IMR-90 (cell line): ENCODE results near the gene LCN2. TPM values are rescaled to one million over a fixed set of nuclear protein-coding genes. Genes with fewer than 3 reads are reported as not detected.

Experiments used
- ATAC-seq: fragments of 200-7000 bp; cut with Tn5 transposase; 2 replicates; pipeline ENCODE4 v1.9.1; 2020; ENCODE audit warnings: low read depth, mild to moderate bottlenecking, moderate library complexity
- BruUV-seq: library from RNA; stranded (reverse); fragments of 400-500 nt; replicated peaks from 2 replicates; lab custom pipeline; 2021; lab: Mats Ljungman, UMichigan
- CTCF ChIA-PET: fragments of 300-600 bp; formaldehyde crosslinking; extraction: SDS; loops from one replicate; lab custom pipeline; 2021; ENCODE audit warnings: antibody characterized with exemption; lab: Yijun Ruan, JAX
- POLR2A ChIA-PET: fragments of 300-600 bp; sonication (Branson Sonifier 250); formaldehyde crosslinking; loops from one replicate; lab custom pipeline; 2022; ENCODE audit warnings: antibody characterized with exemption; ENCODE audit not compliant: unreplicated experiment; lab: Charles Lee
- DNase-seq: peaks from one replicate; pipeline ENCODE4 v3.0.0; 2013
- H2AFZ ChIP-seq: replicated peaks from 2 replicates; pipeline ENCODE3; 2013; ENCODE audit warnings: low read length, mild to moderate bottlenecking; ENCODE audit not compliant: poor library complexity
- H2AK5ac ChIP-seq: 2 replicates; pipeline ENCODE4 v1.6.1; 2013; ENCODE audit warnings: low read depth, low read length, inconsistent platforms
- H2AK9ac ChIP-seq: replicated peaks from 2 replicates; pipeline ENCODE3; 2013; ENCODE audit warnings: mild to moderate bottlenecking, low read depth, low read length, moderate library complexity; ENCODE audit not compliant: poor library complexity
- H2BK120ac ChIP-seq: 2 replicates; pipeline ENCODE4 v1.6.1; 2013; ENCODE audit warnings: low read depth, low read length, inconsistent platforms
- H2BK15ac ChIP-seq: 3 replicates; pipeline ENCODE4 v1.6.1; 2013; ENCODE audit warnings: low read depth, low read length, inconsistent platforms
- H2BK20ac ChIP-seq: 2 replicates; pipeline ENCODE4 v1.6.1; 2013; ENCODE audit warnings: low read depth, mild to moderate bottlenecking, inconsistent platforms, low read length, moderate library complexity
- H2BK5ac ChIP-seq: 2 replicates; pipeline ENCODE4 v1.6.1; 2013; ENCODE audit warnings: mild to moderate bottlenecking, low read depth, low read length, inconsistent platforms; ENCODE audit not compliant: poor library complexity, severe bottlenecking
- H3K14ac ChIP-seq: replicated peaks from 2 replicates; pipeline ENCODE4 v1.6.1; 2013; ENCODE audit warnings: low read depth, low read length, inconsistent platforms
- H3K18ac ChIP-seq: 2 replicates; pipeline ENCODE4 v1.6.1; 2013; ENCODE audit warnings: low read depth, low read length, control low read depth
- H3K23ac ChIP-seq: 2 replicates; pipeline ENCODE4 v1.6.1; 2013; ENCODE audit warnings: low read depth, low read length, inconsistent platforms
- H3K27ac ChIP-seq: 2 replicates; pipeline ENCODE4 v1.5.1; 2013; ENCODE audit warnings: mild to moderate bottlenecking, control low read depth, low read length; ENCODE audit not compliant: insufficient read depth
- H3K27me3 ChIP-seq: 2 replicates; pipeline ENCODE4 v1.6.1; 2013; ENCODE audit warnings: low read length; ENCODE audit not compliant: control insufficient read depth, insufficient read depth
- H3K36me3 ChIP-seq: 2 replicates; pipeline ENCODE4 v1.6.1; 2013; ENCODE audit warnings: low read length, mixed read lengths; ENCODE audit not compliant: control insufficient read depth, insufficient read depth
- H3K4ac ChIP-seq: 2 replicates; pipeline ENCODE4 v1.6.1; 2013; ENCODE audit warnings: low read depth, low read length, inconsistent platforms
- H3K4me1 ChIP-seq: 2 replicates; pipeline ENCODE4 v1.6.1; 2013; ENCODE audit warnings: low read length, mixed read lengths; ENCODE audit not compliant: control insufficient read depth, insufficient read depth
- H3K4me2 ChIP-seq: 2 replicates; pipeline ENCODE4 v1.6.1; 2013; ENCODE audit warnings: low read depth, mild to moderate bottlenecking, control low read depth, low read length, moderate library complexity
- H3K4me3 ChIP-seq: 2 replicates; pipeline ENCODE4 v1.5.1; 2013; ENCODE audit warnings: low read depth, mild to moderate bottlenecking, control low read depth, low read length, moderate library complexity; ENCODE audit not compliant: insufficient read depth
- H3K56ac ChIP-seq: 2 replicates; pipeline ENCODE4 v1.6.1; 2013; ENCODE audit warnings: low read length, inconsistent platforms; ENCODE audit not compliant: insufficient read depth; ENCODE audit errors: extremely low read depth
- H3K79me1 ChIP-seq, 2 experiments: 2 replicates each; pipeline ENCODE4 v1.6.1; 2013; ENCODE audit warnings: low read length in 2 of 2, inconsistent platforms in 1 of 2, low read depth in 1 of 2
- H3K9ac ChIP-seq: 2 replicates; pipeline ENCODE4 v1.6.1; 2013; ENCODE audit warnings: low read depth, low read length, control low read depth
- H3K9me1 ChIP-seq: 2 replicates; pipeline ENCODE4 v1.6.1; 2013; ENCODE audit warnings: low read length, inconsistent platforms; ENCODE audit not compliant: insufficient read depth
- H3K9me3 ChIP-seq: 2 replicates; pipeline ENCODE4 v1.6.1; 2013; ENCODE audit warnings: low read length; ENCODE audit not compliant: control insufficient read depth, insufficient read depth
- H4K20me1 ChIP-seq: 2 replicates; pipeline ENCODE4 v1.6.1; 2013; ENCODE audit warnings: low read length, inconsistent platforms; ENCODE audit not compliant: insufficient read depth
- H4K5ac ChIP-seq: 2 replicates; pipeline ENCODE4 v1.6.1; 2013; ENCODE audit warnings: mild to moderate bottlenecking, low read depth, low read length, control low read depth
- H4K8ac ChIP-seq, 2 experiments: 2 replicates each; pipeline ENCODE4 v1.6.1; 2013; ENCODE audit warnings: low read depth in 2 of 2, low read length in 2 of 2, control low read depth in 1 of 2, inconsistent platforms in 1 of 2
- H4K91ac ChIP-seq: 2 replicates; pipeline ENCODE4 v1.6.1; 2013; ENCODE audit warnings: low read depth, low read length, inconsistent platforms; ENCODE audit not compliant: insufficient read depth
- CEBPB ChIP-seq: IDR thresholded peaks from 2 replicates; pipeline ENCODE4 v1.6.1; 2012; ENCODE audit warnings: low read depth, low read length, improper control_type of control experiment
- CHD1 ChIP-seq: IDR thresholded peaks from 2 replicates; pipeline ENCODE4 v1.6.1; 2012; ENCODE audit warnings: low read depth, low read length, improper control_type of control experiment
- CTCF ChIP-seq: conservative IDR thresholded peaks from 2 replicates; pipeline ENCODE4 v1.5.1; 2012; ENCODE audit warnings: mild to moderate bottlenecking, low read depth, low read length, improper control_type of control experiment
- ELK1 ChIP-seq: fragments of 150-350 bp; IDR thresholded peaks from 2 replicates; pipeline ENCODE4 v1.6.1; 2016; ENCODE audit warnings: low read depth, mild to moderate bottlenecking, low read length, moderate library complexity, borderline replicate concordance
- MAFK ChIP-seq: IDR thresholded peaks from 2 replicates; pipeline ENCODE4 v1.6.1; 2012; ENCODE audit warnings: low read depth, low read length, improper control_type of control experiment
- MAZ ChIP-seq: IDR thresholded peaks from 2 replicates; pipeline ENCODE4 v1.6.1; 2012; ENCODE audit warnings: low read depth, mild to moderate bottlenecking, low read length, improper control_type of control experiment, moderate library complexity, borderline replicate concordance
- NFE2L2 ChIP-seq: fragments of 150-350 bp; IDR thresholded peaks from 2 replicates; pipeline ENCODE4 v1.6.1; 2016; ENCODE audit warnings: low read depth, mild to moderate bottlenecking, low read length
- POLR2A ChIP-seq: IDR thresholded peaks from 2 replicates; pipeline ENCODE4 v1.6.1; 2012; ENCODE audit warnings: mild to moderate bottlenecking, low read depth, low read length
- RAD21 ChIP-seq: IDR thresholded peaks from 2 replicates; pipeline ENCODE4 v1.6.1; 2012; ENCODE audit warnings: low read length, improper control_type of control experiment
- RCOR1 ChIP-seq: IDR thresholded peaks from 2 replicates; pipeline ENCODE4 v1.6.1; 2012; ENCODE audit warnings: mild to moderate bottlenecking, low read length, improper control_type of control experiment; ENCODE audit not compliant: insufficient replicate concordance
- SMC3 ChIP-seq: fragments of 150-350 bp; IDR thresholded peaks from 2 replicates; pipeline ENCODE4 v1.6.1; 2016; ENCODE audit warnings: low read depth, mild to moderate bottlenecking, antibody characterized with exemption, low read length, moderate library complexity
- USF2 ChIP-seq: fragments of 150-350 bp; IDR thresholded peaks from 2 replicates; pipeline ENCODE4 v1.6.1; 2017; ENCODE audit warnings: mild to moderate bottlenecking, antibody characterized with exemption, low read length, low read depth
- WGBS, 2 experiments: methylation state at CpG; one replicate each; pipeline versions ENCODE4 v1.1.5 to v1.1.7; 2013; ENCODE audit warnings: missing lambda C conversion rate in 2 of 2; ENCODE audit not compliant: insufficient read length in 1 of 2; ENCODE audit errors: extremely low coverage in 2 of 2; 5-methylcytosine and 5-hydroxymethylcytosine counted together
- dilution Hi-C: fragments of 300-500 bp; cut with HindIII; formaldehyde crosslinking; loops from one replicate; pipeline ENCODE4 v1.14.3; 2018; ENCODE audit warnings: low sequenced_read_pairs; ENCODE audit not compliant: unreplicated experiment
- in situ Hi-C: fragments of 300-500 bp; cut with MboI; formaldehyde crosslinking; loops from 3 replicates; pipeline ENCODE4 v1.14.3; 2019; ENCODE audit warnings: low sequenced_read_pairs, inconsistent platforms, mixed read lengths
- intact Hi-C: fragments of 100-400 bp; cut with micrococcal nuclease; formaldehyde crosslinking; loops from 2 replicates; pipeline ENCODE4 v1.10.0; 2022
- polyA plus RNA-seq, 3 experiments: library from polyadenylated mRNA; depleted of rRNA; stranded (reverse); fragments of >200 nt; gene quantifications; 2 replicates each; pipeline ENCODE4 v1.2.3, GENCODE V29; 2012; ENCODE audit warnings: low replicate concordance in 1 of 3
- total RNA-seq: library from RNA; depleted of rRNA; stranded (reverse); fragments of >200 nt; gene quantifications from 2 replicates; pipeline ENCODE4 v1.2.3, GENCODE V29; 2012

LCN2 gene
- total and polyA plus RNA-seq, 2 of the 4 experiments (the other 2 are of a cell fraction), result not detected

GRCh38 chr9:128117613-128118471 is 31.4 kb upstream of the LCN2 start:
- Histone ChIP-seq H3K23ac (peak overlapping the region; percentile 48; the same call in 1 of the 2 replicates), H3K14ac (no peak overlapping the region), H2BK120ac (no peak overlapping the region), H3K9me1 (no peaks in the 10 kb centered on the region), H3K4ac (no peak overlapping the region), H2AK5ac (no peak overlapping the region), H3K9me3 (no peaks in the 10 kb centered on the region), H3K4me2 (no peak overlapping the region), H2BK15ac (no peak overlapping the region), H4K91ac (no peak overlapping the region), H4K5ac (no peak overlapping the region), H3K36me3 (peaks cover 27% of the 10 kb centered on the region; the same call in 1 of the 2 replicates), H4K20me1 (no peaks in the 10 kb centered on the region), H3K27me3 (no peaks in the 10 kb centered on the region), H3K56ac (no peak overlapping the region), H2AFZ (peak overlapping the region; percentile 96), H3K4me3 (no peak overlapping the region), H4K8ac (peak overlapping the region in 1 of 2 experiments; percentile 67; a peak in 1 of 4 replicates), H3K18ac (no peak overlapping the region), H2BK5ac (no peak overlapping the region), H3K9ac (no peak overlapping the region), H2AK9ac (peak overlapping the region; percentile 78), H3K27ac (no peak overlapping the region), H3K4me1 (no peaks in the 10 kb centered on the region), H2BK20ac (no peak overlapping the region), H3K79me1 (no peaks in the 10 kb centered on the region)
- ATAC-seq (peak; percentile 89), DNase-seq (peak; percentile 80)
- intact Hi-C loops (loop anchor here (1.0 to 5.0 kb wide), 2 partner anchors 175 to 376 kb away; no protein-coding TSS in a partner anchor), in situ Hi-C loops (no loop called here), dilution Hi-C loops (no loop called here)
- 17% methylated on average over 9 of the region's 27 CpGs; no CpG with 5 or more reads in 1 of the 2 experiments for WGBS, 2 experiments
- no TSS peak for BruUV-seq
- POLR2A ChIA-PET, result interaction anchor here (0.7 kb wide), 1 partner anchor 40 kb away, joined by 7 read pairs; no protein-coding TSS in a partner anchor
- CTCF ChIA-PET, result interaction anchor here (0.6 to 2.0 kb wide), 17 partner anchors 9 to 606 kb away, joined by 3 to 16 read pairs (median 3); partner anchors contain the start of genes DPM2 and PTGES2
- no peak for TF ChIP-seq USF2
- TF ChIP-seq CHD1, result no peak
- no peak for TF ChIP-seq RCOR1
- TF ChIP-seq POLR2A, result peak; percentile 50; the same call in 1 of the 2 replicates
- peak; percentile 98 for TF ChIP-seq RAD21
- TF ChIP-seq NFE2L2, result no peak
- TF ChIP-seq ELK1, result no peak
- peak; percentile 99 for TF ChIP-seq SMC3
- TF ChIP-seq CEBPB, result no peak
- no peak; the same call in 1 of the 2 replicates for TF ChIP-seq MAFK
- TF ChIP-seq CTCF, result peak; percentile 100; the same call in 1 of the 2 replicates
- TF ChIP-seq MAZ, result peak; percentile 63
